Liver (tissue), 3 donors: ENCODE results near the gene NDUFB7.

Experiments used
- ATF3 ChIP-seq: IDR thresholded peaks from 2 replicates; pipeline ENCODE4 v1.6.1; 2016; ENCODE audit warnings: antibody characterized with exemption
- CTCF ChIP-seq: fragments of 150-350 bp; IDR thresholded peaks from 2 replicates; pipeline ENCODE4 v1.5.1; 2017; ENCODE audit warnings: improper control_type of control experiment, low read depth, low read length; ENCODE audit not compliant: missing input control
- EGR1 ChIP-seq, 2 donors: IDR thresholded peaks; 2 replicates each; pipeline ENCODE4 v1.6.1; 2016 to 2018; ENCODE audit warnings: antibody characterized with exemption in 2 of 2, low read depth in 2 of 2
- GABPA ChIP-seq, 2 donors: IDR thresholded peaks in 1 of 2; conservative IDR thresholded peaks in 1 of 2; 2 replicates each; pipeline ENCODE4 v1.6.1; 2016; ENCODE audit warnings: antibody characterized with exemption in 2 of 2, mild to moderate bottlenecking in 1 of 2, moderate library complexity in 1 of 2
- HNF4G ChIP-seq: IDR thresholded peaks from 2 replicates; pipeline ENCODE4 v1.6.1; 2016; ENCODE audit warnings: antibody characterized with exemption
- MAX ChIP-seq: IDR thresholded peaks from 2 replicates; pipeline ENCODE4 v1.6.1; 2016; ENCODE audit warnings: antibody characterized with exemption
- NR2F2 ChIP-seq: IDR thresholded peaks from 2 replicates; pipeline ENCODE4 v1.6.1; 2016; ENCODE audit warnings: antibody characterized with exemption
- RAD21 ChIP-seq, 2 donors: IDR thresholded peaks; 2 replicates each; pipeline ENCODE4 v1.6.1; 2016; ENCODE audit warnings: antibody characterized with exemption in 2 of 2, mild to moderate bottlenecking in 2 of 2
- REST ChIP-seq: IDR thresholded peaks from 2 replicates; pipeline ENCODE4 v1.6.1; 2016; ENCODE audit warnings: antibody characterized with exemption, mild to moderate bottlenecking
- RXRA ChIP-seq, 2 donors: IDR thresholded peaks; 2 replicates each; pipeline ENCODE4 v1.6.1; 2017 to 2018; ENCODE audit warnings: antibody characterized with exemption in 2 of 2, mild to moderate bottlenecking in 1 of 2
- TAF1 ChIP-seq: conservative IDR thresholded peaks from 2 replicates; pipeline ENCODE4 v1.6.1; 2016; ENCODE audit warnings: antibody characterized with exemption, mild to moderate bottlenecking
- donor health status: healthy.
- donor health status: healthy.

- TF ChIP-seq TAF1 (no peak), RXRA (IDR thresholded peaks at IDR 0.05) (no peak), CTCF (no peak), ATF3 (no peak), NR2F2 (no peak), RAD21 (IDR thresholded peaks at IDR 0.05) (no peak), EGR1 (IDR thresholded peaks at IDR 0.05; ENCODE audit: low read depth in 2 of 2) (no peak), REST (no peak), MAX (no peak), GABPA (IDR thresholded peaks at IDR 0.05 in 1 of 2, conservative IDR thresholded peaks at IDR 0.05 in 1 of 2) (no peak), HNF4G (no peak)
Observed at GRCh38 chr19:14525729-14526128, 46.1 kb downstream of the NDUFB7 start.
